Neural cell (in vitro differentiated cells): Measurements from ENCODE around the gene GTSE1.

Experiments used
- EP300 ChIP-seq: fragments of 450-650 bp; conservative IDR thresholded peaks from 2 replicates; pipeline ENCODE4 v1.6.1; 2014; ENCODE audit warnings: antibody characterized with exemption, mild to moderate bottlenecking, moderate library complexity; ENCODE audit not compliant: poor library complexity, severe bottlenecking
- EZH2 ChIP-seq: fragments of 200-600, 300-800 bp; shearing (Covaris generic), sonication (generic); IDR thresholded peaks from 2 replicates; pipeline ENCODE4 v1.6.1; 2014; ENCODE audit warnings: antibody characterized with exemption, low read length, borderline replicate concordance, mild to moderate bottlenecking; ENCODE audit not compliant: insufficient read depth, poor library complexity, severe bottlenecking
- POLR2AphosphoS5 ChIP-seq: IDR thresholded peaks from 2 replicates; pipeline ENCODE4 v1.6.1; 2012
- RAD21 ChIP-seq: fragments of 450-650 bp; conservative IDR thresholded peaks from 2 replicates; pipeline ENCODE4 v1.6.1; 2014; ENCODE audit warnings: antibody characterized with exemption, mild to moderate bottlenecking, moderate library complexity
- TAF1 ChIP-seq: IDR thresholded peaks from 2 replicates; pipeline ENCODE4 v1.6.1; 2012; ENCODE audit warnings: low read depth
- TF ChIP-seq, protein P1 (sequence below): fragments of 450-650 bp; IDR thresholded peaks from 2 replicates; pipeline ENCODE4 v1.5.1; 2014; ENCODE audit warnings: antibody characterized with exemption, mild to moderate bottlenecking, moderate library complexity; ENCODE audit not compliant: poor library complexity, severe bottlenecking
- TF ChIP-seq, protein P2 (sequence below): IDR thresholded peaks from 2 replicates; pipeline ENCODE4 v1.6.1; 2012; ENCODE audit warnings: borderline replicate concordance

DNA sequence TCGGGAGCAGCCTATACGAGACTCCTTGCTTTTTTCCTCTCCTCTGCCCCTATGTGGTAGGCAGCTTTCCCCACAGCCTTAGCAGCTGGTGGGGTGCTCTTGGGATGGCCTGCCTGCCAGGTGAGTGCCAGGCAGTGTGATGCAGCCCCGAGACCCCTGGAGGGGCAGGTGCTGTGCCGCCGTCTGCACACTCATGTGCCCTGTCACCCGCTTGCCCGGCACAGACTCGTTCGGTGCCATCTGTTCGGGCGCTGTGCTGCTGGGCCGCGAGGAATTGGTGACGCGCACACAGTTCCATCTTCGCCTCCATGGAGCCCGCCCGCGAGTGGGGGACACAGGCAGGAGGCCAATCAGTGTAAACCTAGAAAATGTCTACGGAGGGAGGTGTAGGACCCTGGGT is 54.0 kb downstream of the GTSE1 start:
- TF ChIP-seq, protein P1, sequence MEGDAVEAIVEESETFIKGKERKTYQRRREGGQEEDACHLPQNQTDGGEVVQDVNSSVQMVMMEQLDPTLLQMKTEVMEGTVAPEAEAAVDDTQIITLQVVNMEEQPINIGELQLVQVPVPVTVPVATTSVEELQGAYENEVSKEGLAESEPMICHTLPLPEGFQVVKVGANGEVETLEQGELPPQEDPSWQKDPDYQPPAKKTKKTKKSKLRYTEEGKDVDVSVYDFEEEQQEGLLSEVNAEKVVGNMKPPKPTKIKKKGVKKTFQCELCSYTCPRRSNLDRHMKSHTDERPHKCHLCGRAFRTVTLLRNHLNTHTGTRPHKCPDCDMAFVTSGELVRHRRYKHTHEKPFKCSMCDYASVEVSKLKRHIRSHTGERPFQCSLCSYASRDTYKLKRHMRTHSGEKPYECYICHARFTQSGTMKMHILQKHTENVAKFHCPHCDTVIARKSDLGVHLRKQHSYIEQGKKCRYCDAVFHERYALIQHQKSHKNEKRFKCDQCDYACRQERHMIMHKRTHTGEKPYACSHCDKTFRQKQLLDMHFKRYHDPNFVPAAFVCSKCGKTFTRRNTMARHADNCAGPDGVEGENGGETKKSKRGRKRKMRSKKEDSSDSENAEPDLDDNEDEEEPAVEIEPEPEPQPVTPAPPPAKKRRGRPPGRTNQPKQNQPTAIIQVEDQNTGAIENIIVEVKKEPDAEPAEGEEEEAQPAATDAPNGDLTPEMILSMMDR, result no peak
- TF ChIP-seq EP300, result no peak
- no peak for TF ChIP-seq TAF1
- TF ChIP-seq, protein P2, sequence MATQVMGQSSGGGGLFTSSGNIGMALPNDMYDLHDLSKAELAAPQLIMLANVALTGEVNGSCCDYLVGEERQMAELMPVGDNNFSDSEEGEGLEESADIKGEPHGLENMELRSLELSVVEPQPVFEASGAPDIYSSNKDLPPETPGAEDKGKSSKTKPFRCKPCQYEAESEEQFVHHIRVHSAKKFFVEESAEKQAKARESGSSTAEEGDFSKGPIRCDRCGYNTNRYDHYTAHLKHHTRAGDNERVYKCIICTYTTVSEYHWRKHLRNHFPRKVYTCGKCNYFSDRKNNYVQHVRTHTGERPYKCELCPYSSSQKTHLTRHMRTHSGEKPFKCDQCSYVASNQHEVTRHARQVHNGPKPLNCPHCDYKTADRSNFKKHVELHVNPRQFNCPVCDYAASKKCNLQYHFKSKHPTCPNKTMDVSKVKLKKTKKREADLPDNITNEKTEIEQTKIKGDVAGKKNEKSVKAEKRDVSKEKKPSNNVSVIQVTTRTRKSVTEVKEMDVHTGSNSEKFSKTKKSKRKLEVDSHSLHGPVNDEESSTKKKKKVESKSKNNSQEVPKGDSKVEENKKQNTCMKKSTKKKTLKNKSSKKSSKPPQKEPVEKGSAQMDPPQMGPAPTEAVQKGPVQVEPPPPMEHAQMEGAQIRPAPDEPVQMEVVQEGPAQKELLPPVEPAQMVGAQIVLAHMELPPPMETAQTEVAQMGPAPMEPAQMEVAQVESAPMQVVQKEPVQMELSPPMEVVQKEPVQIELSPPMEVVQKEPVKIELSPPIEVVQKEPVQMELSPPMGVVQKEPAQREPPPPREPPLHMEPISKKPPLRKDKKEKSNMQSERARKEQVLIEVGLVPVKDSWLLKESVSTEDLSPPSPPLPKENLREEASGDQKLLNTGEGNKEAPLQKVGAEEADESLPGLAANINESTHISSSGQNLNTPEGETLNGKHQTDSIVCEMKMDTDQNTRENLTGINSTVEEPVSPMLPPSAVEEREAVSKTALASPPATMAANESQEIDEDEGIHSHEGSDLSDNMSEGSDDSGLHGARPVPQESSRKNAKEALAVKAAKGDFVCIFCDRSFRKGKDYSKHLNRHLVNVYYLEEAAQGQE, result no peak
- no peak for TF ChIP-seq RAD21
- TF ChIP-seq POLR2AphosphoS5, result no peak
- no peak for TF ChIP-seq EZH2
